GM12878 (cell line): Measurements from ENCODE around the gene PLXNA2. TPM values are rescaled to one million over a fixed set of nuclear protein-coding genes. Genes with fewer than 3 reads are reported as not detected.

Source experiments
- ATAC-seq: fragments of 200-7000 bp; cut with Tn5 transposase; 3 replicates; pipeline ENCODE4 v1.9.1; 2020; ENCODE audit warnings: mild to moderate bottlenecking, moderate library complexity
- BruUV-seq: library from RNA; stranded (reverse); fragments of 400-500 nt; replicated peaks from 2 replicates; lab custom pipeline; 2021; lab: Mats Ljungman, UMichigan
- CTCF ChIA-PET: fragments of 300-600 bp; sonication (Branson Sonifier 250); formaldehyde crosslinking; extraction: SDS; loops from one replicate; lab custom pipeline; 2021; ENCODE audit warnings: inconsistent platforms; lab: Yijun Ruan, JAX
- POLR2A ChIA-PET: fragments of 350-600 bp; formaldehyde crosslinking; extraction: SDS; loops from one replicate; lab custom pipeline; 2021; ENCODE audit warnings: inconsistent platforms; lab: Charles Lee
- RAD21 ChIA-PET: fragments of 300-600 bp; sonication (Branson Sonifier 250); formaldehyde crosslinking; loops from one replicate; lab custom pipeline; 2023; ENCODE audit warnings: antibody characterized with exemption; ENCODE audit not compliant: unreplicated experiment; lab: Charles Lee
- SMC1A ChIA-PET: fragments of 300-600 bp; sonication (Branson Sonifier 250); formaldehyde crosslinking; loops from one replicate; lab custom pipeline; 2023; ENCODE audit not compliant: unreplicated experiment, uncharacterized antibody; lab: Charles Lee
- DNase-seq: peaks from one replicate; pipeline ENCODE4 v3.0.0-alpha.2; 2011; ENCODE audit warnings: low read depth, low spot score
- FAIRE-seq: peaks from 3 replicates; lab custom pipeline; 2011; peaks lifted over from hg19 to GRCh38; lab: Jason Lieb, UNC
- H2AFZ ChIP-seq: 2 replicates; pipeline ENCODE4 v1.6.0; 2011; ENCODE audit warnings: low read depth, low read length, control low read depth; ENCODE audit not compliant: control insufficient read depth
- H3K27ac ChIP-seq: 2 replicates; pipeline ENCODE4 v1.5.1; 2011; ENCODE audit warnings: control low read depth; ENCODE audit not compliant: control insufficient read depth, insufficient read depth
- H3K27me3 ChIP-seq, 2 experiments: replicated peaks in 1 of 2; 2 replicates each; pipeline versions ENCODE4 v1.6.0 to v1.6.1; 2011; ENCODE audit warnings: low read length in 1 of 2; ENCODE audit not compliant: control insufficient read depth in 2 of 2, insufficient read depth in 2 of 2
- H3K36me3 ChIP-seq, 2 experiments: 2 replicates each; pipeline ENCODE4 v1.5.1; 2011; ENCODE audit warnings: low read length in 1 of 2; ENCODE audit not compliant: control insufficient read depth in 2 of 2, insufficient read depth in 2 of 2
- H3K4me1 ChIP-seq: 2 replicates; pipeline ENCODE4 v1.6.1; 2011; ENCODE audit warnings: mild to moderate bottlenecking, low read length, moderate library complexity, mixed read lengths; ENCODE audit not compliant: control insufficient read depth, insufficient read depth
- H3K4me2 ChIP-seq: 2 replicates; pipeline ENCODE4 v1.6.0; 2011; ENCODE audit warnings: control low read depth; ENCODE audit not compliant: control insufficient read depth, insufficient read depth
- H3K4me3 ChIP-seq: fragments of 200-600 bp; sonication (generic); 2 replicates; pipeline ENCODE4 v1.5.1; 2016
- H3K79me2 ChIP-seq: 2 replicates; pipeline ENCODE4 v1.6.0; 2011; ENCODE audit warnings: low read length; ENCODE audit not compliant: control insufficient read depth, insufficient read depth
- H3K9ac ChIP-seq: 2 replicates; pipeline ENCODE4 v1.8.0; 2011; ENCODE audit warnings: low read length, control low read depth, mixed read lengths; ENCODE audit not compliant: control insufficient read depth, insufficient read depth
- H3K9me3 ChIP-seq: replicated peaks from 3 replicates; pipeline ENCODE4 v1.5.1; 2011; ENCODE audit warnings: mild to moderate bottlenecking, low read length; ENCODE audit not compliant: control insufficient read depth, insufficient read depth
- H4K20me1 ChIP-seq: 2 replicates; pipeline ENCODE4 v1.6.0; 2011; ENCODE audit not compliant: control insufficient read depth, insufficient read depth
- ATF7 ChIP-seq: fragments of 450-650 bp; IDR thresholded peaks from 2 replicates; pipeline ENCODE4 v1.6.1; 2016; ENCODE audit warnings: low read depth, mild to moderate bottlenecking
- BMI1 ChIP-seq: fragments of 450-650 bp; IDR thresholded peaks from 2 replicates; pipeline ENCODE4 v1.6.1; 2016; ENCODE audit warnings: mild to moderate bottlenecking, moderate library complexity, borderline replicate concordance
- CHD2 ChIP-seq: IDR thresholded peaks from 2 replicates; pipeline ENCODE4 v1.6.1; 2011; ENCODE audit warnings: low read depth, low read length, improper control_type of control experiment, borderline replicate concordance
- CUX1 ChIP-seq: IDR thresholded peaks from 2 replicates; pipeline ENCODE4 v1.6.1; 2012; ENCODE audit warnings: improper control_type of control experiment, low read depth, low read length; ENCODE audit not compliant: insufficient replicate concordance
- IKZF1 ChIP-seq: fragments of 450-650 bp; conservative IDR thresholded peaks from 2 replicates; pipeline ENCODE4 v1.6.1; 2017; ENCODE audit warnings: antibody characterized with exemption, mild to moderate bottlenecking
- IRF5 ChIP-seq: fragments of 450-650 bp; IDR thresholded peaks from 2 replicates; pipeline ENCODE4 v1.6.1; 2017; ENCODE audit warnings: borderline replicate concordance
- NR2C1 ChIP-seq: fragments of 450-650 bp; IDR thresholded peaks from 2 replicates; pipeline ENCODE4 v1.6.1; 2017; ENCODE audit warnings: antibody characterized with exemption, mild to moderate bottlenecking, moderate library complexity
- SMAD1 ChIP-seq: fragments of 450-650 bp; IDR thresholded peaks from 2 replicates; pipeline ENCODE4 v1.6.1; 2018; ENCODE audit warnings: mild to moderate bottlenecking, low read depth; ENCODE audit not compliant: partially characterized antibody
- SP1 ChIP-seq: IDR thresholded peaks from one replicate; pipeline ENCODE4 v1.6.1; 2011; ENCODE audit warnings: low read depth, low read length
- ZBTB40 ChIP-seq: fragments of 450-650 bp; IDR thresholded peaks from 2 replicates; pipeline ENCODE4 v1.6.1; 2016; ENCODE audit warnings: mild to moderate bottlenecking, moderate library complexity, borderline replicate concordance
- ZNF217 ChIP-seq: fragments of 450-650 bp; IDR thresholded peaks from 2 replicates; pipeline ENCODE4 v1.6.1; 2017; ENCODE audit warnings: antibody characterized with exemption, mild to moderate bottlenecking
- WGBS: methylation state at CpG from one replicate; pipeline ENCODE4 v1.1.6; 2016; ENCODE audit warnings: low lambda C conversion rate; ENCODE audit not compliant: insufficient replicate concordance, insufficient coverage; ENCODE audit errors: missing lambda C conversion rate; 5-methylcytosine and 5-hydroxymethylcytosine counted together
- in situ Hi-C: fragments of 300-500 bp; cut with MboI; formaldehyde crosslinking; loops from 9 replicates; pipeline ENCODE4 v1.14.3; 2018; ENCODE audit warnings: mixed read lengths
- intact Hi-C: fragments of 100-400 bp; cut with micrococcal nuclease; formaldehyde crosslinking; loops from one replicate; pipeline ENCODE4 v1.14.2; 2022; ENCODE audit not compliant: unreplicated experiment
- polyA plus RNA-seq, 11 experiments: library from polyadenylated mRNA; depleted of rRNA in 4 of 11; unstranded in 6 of 11; stranded (reverse) in 5 of 11; fragments of >200 nt; fragmentation: Nextera tagmentation in 4 of 11; fragmentation: Illumina TruSeq in 1 of 11; extraction: Ambion mirVana in 4 of 11; extraction: Trizol in 1 of 11; gene quantifications; 1 replicate in 1 of 11; 2 replicates in 10 of 11; pipeline versions ENCODE4 v1.2.1 to v1.2.3, GENCODE V29; 2011 to 2016; ENCODE audit warnings: inconsistent platforms in 2 of 11, missing spikeins in 2 of 11, low read depth in 1 of 11
- total RNA-seq, 4 experiments: library from RNA; depleted of rRNA in 3 of 4; stranded (reverse); fragments of >200 nt in 3 of 4; fragmentation: Illumina TruSeq in 1 of 4; extraction: Trizol in 1 of 4; gene quantifications; 2 replicates each; pipeline versions ENCODE4 v1.2.1 to v1.2.3, GENCODE V29; 2013 to 2021
- TF ChIP-seq, protein P1 (sequence below), 3 experiments: IDR thresholded peaks in 2 of 3; conservative IDR thresholded peaks in 1 of 3; 2 replicates each; pipeline ENCODE4 v1.5.1; 2011; ENCODE audit warnings: low read depth in 3 of 3, low read length in 3 of 3, mild to moderate bottlenecking in 3 of 3, control low read depth in 2 of 3, moderate library complexity in 2 of 3, inconsistent platforms in 1 of 3, mixed read lengths in 1 of 3; ENCODE audit not compliant: control insufficient read depth in 2 of 3, insufficient read depth in 1 of 3; ENCODE audit errors: extremely low read depth in 1 of 3

PLXNA2 gene
- total and polyA plus RNA-seq, 10 of the 15 experiments (the other 5 are each of a cell fraction or from before 2014, with no cell fraction given): under 0.01 to 0.08 (median 0.07) TPM; not detected in 4

GRCh38 chr1:208052926-208053407, 191.2 kb downstream of the PLXNA2 start:
- ChIA-PET CTCF (no interaction called here), POLR2A (no interaction called here), SMC1A (no interaction called here), RAD21 (no interaction called here)
- Histone ChIP-seq H3K79me2 (no peaks in the 10 kb centered on the region), H3K36me3 (no peaks in the 10 kb centered on the region), H3K27ac (no peak overlapping the region), H2AFZ (no peak overlapping the region), H3K4me3 (no peak overlapping the region), H3K4me2 (no peak overlapping the region), H3K9ac (no peak overlapping the region), H4K20me1 (no peaks in the 10 kb centered on the region), H3K9me3 (no peaks in the 10 kb centered on the region), H3K27me3 (peaks cover 0 to 8% of the 10 kb centered on the region in 2 experiments; a peak in 3 of 4 replicates), H3K4me1 (no peaks in the 10 kb centered on the region)
- DNase-seq (no peak), FAIRE-seq (no peak), ATAC-seq (no peak)
- 43% methylated on average over 3 of the region's 3 CpGs for WGBS
- no TSS peak for BruUV-seq
- in situ Hi-C loops (no loop called here), intact Hi-C loops (no loop called here)
- TF ChIP-seq SMAD1 (no peak), BMI1 (no peak), SP1 (no peak), IKZF1 (no peak), IRF5 (no peak), CUX1 (no peak), ZNF217 (no peak), NR2C1 (no peak), ZBTB40 (no peak), ATF7 (no peak), CHD2 (no peak)
- TF ChIP-seq, protein P1, sequence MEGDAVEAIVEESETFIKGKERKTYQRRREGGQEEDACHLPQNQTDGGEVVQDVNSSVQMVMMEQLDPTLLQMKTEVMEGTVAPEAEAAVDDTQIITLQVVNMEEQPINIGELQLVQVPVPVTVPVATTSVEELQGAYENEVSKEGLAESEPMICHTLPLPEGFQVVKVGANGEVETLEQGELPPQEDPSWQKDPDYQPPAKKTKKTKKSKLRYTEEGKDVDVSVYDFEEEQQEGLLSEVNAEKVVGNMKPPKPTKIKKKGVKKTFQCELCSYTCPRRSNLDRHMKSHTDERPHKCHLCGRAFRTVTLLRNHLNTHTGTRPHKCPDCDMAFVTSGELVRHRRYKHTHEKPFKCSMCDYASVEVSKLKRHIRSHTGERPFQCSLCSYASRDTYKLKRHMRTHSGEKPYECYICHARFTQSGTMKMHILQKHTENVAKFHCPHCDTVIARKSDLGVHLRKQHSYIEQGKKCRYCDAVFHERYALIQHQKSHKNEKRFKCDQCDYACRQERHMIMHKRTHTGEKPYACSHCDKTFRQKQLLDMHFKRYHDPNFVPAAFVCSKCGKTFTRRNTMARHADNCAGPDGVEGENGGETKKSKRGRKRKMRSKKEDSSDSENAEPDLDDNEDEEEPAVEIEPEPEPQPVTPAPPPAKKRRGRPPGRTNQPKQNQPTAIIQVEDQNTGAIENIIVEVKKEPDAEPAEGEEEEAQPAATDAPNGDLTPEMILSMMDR (IDR thresholded peaks at IDR 0.05 in 2 of 3, conservative IDR thresholded peaks at IDR 0.05 in 1 of 3; ENCODE audit: control insufficient read depth in 2 of 3, extremely low read depth in 1 of 3, insufficient read depth in 1 of 3, low read depth in 3 of 3, low read length in 3 of 3): no peak
